HG03280 (cell line): Measurements from ENCODE around the gene OR2V2.
"Not testable (repeated sequence)": the region's sequence is repeated elsewhere in the genome, so short reads cannot be mapped to it uniquely, and the experiment has no call there.

Source experiments
- ATAC-seq: cut with Tn5 transposase; IDR thresholded peaks from one replicate; pipeline ENCODE4 v1.9.1; 2021; ENCODE audit warnings: mild to moderate bottlenecking, moderate library complexity; ENCODE audit not compliant: unreplicated experiment

Gene OR2V2

DNA sequence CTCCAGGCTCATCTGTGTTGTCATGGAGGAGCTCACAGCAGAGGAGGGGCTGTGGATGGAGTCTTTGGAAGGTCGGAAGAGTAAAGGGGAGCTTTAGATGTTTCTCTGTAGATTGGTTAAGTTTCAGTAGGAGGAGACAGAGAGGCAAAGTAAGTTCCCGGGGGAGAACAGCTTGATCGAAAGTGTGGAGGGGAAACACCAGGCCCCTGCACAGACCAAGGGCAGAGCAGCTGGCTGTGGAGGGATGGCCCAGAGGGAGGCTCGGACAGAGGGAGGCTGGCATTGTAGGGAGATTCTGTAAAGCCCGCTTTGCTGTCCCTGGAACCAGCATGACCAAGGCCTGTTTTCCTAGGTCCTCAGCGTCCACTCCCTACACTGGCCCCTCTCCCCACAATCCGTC is 5.3 kb upstream of the OR2V2 start:
- ATAC-seq: no peak

- ATAC-seq: no peak
Observed at GRCh38 chr5:181145133-181145532, 2.3 kb upstream of the OR2V2 start.

- ATAC-seq: no peak
Observed at GRCh38 chr5:181149355-181149754, 2.0 kb downstream of the OR2V2 start.

DNA sequence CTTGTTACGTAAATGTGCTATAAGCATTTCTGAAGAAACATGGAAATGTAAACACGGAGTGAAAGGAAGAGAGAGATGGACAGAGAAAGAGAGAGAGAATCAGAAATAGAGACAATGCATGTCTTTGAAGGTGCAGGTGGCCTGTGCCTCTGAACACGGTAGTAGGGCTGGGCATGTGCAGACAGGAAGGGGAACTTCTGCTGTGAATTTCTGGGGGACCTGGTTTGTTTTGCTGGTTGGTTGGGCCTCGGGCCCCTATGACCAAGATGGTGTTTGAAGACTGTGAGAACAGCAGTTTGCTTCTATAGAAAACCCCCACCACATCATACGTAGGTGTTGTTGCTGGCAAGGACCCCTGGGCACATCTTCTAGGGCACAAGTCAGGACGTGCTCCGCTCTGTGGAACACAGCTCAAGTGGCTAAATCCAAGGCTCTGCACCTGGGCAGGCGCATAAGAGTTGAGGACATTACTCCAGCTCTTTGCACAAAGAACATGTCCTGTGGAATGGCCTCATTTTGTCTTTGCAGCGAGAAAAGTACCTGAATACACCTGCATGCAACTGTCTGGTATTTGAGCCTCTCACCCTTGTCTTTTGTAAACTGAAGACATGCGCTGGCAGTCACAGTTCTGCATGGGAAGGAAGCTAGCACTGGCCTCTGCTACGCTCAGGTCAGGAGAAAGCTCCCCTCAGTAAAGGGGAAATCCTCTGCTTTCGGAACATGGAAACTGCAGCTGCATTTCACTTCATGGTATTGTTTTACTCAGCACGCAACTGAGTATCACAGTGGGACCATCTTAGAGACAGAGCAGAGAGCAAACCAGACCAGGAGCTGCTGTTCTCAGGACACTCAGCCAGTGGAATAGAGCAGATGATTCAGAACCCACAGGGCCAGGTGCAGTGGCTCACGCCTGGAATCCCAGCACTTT is 2.7 kb downstream of the OR2V2 start:
- peak; percentile 70 for ATAC-seq

DNA sequence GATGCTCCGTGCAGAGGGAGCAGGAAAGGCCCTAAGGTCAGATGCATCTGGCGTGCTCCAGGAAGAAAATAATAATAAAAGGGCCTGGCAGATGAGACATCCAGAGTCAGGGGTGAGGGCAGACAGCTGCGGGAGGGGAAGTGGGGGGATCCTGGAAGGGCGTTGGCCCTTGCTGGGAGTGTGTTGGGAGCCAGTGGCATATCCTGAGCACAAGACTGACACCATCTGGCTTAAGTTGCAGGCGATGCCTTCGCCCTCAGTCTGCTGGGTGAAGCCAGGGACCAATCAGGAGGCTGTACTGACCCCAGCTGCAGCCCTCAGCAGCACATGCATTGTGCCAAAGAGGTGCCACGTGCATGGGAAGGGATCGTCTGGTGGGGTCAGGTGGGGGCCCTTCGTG is 3.8 kb downstream of the OR2V2 start:
- ATAC-seq: no peak

- no peak for ATAC-seq
Observed at GRCh38 chr5:181152406-181152805, 5.0 kb downstream of the OR2V2 start.

GRCh38 chr5:181153814-181154213 is 6.4 kb downstream of the OR2V2 start:
- ATAC-seq: no peak

DNA sequence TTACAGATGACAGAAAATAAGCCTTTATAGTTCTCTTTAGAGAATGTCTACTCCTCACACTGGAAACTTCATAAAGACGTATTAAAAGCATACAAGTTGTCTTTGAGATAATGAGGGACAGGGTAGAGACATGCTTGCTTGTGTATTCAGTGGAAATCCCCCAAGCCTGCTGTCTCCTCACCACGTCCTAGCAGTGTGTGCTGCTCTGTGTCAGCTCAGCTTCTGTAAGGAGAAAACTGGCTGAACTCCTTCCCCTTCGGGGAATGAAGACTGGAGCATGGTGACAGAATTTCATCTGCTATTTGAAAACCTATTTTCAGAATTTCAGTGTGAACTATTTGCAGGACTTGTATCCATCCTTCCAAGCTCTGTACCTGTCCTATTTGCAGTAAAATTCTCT is 9.4 kb downstream of the OR2V2 start:
- no peak for ATAC-seq

DNA sequence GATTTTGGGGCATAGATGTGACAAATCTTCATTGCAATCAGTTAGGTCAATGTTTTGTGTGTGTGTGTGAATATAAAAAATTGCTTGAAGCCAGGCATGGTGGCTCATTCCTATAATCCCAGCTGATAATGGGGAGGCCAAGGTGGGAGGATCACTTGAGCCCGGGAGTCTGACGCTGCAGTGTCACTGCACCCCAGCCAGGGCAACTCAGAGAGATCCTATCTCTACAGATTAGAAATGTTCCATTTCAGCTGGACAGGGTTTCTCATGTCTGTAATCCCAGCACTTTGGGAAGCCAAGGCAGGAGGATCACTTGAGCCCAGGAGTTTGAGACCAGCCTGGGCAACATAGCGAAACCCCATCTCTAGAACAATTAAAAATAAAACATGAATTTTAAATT is 11.5 kb downstream of the OR2V2 start:
- no peak for ATAC-seq

GRCh38 chr5:181159286-181160151 is 12.1 kb downstream of the OR2V2 start:
- ATAC-seq: peak; percentile 57

DNA sequence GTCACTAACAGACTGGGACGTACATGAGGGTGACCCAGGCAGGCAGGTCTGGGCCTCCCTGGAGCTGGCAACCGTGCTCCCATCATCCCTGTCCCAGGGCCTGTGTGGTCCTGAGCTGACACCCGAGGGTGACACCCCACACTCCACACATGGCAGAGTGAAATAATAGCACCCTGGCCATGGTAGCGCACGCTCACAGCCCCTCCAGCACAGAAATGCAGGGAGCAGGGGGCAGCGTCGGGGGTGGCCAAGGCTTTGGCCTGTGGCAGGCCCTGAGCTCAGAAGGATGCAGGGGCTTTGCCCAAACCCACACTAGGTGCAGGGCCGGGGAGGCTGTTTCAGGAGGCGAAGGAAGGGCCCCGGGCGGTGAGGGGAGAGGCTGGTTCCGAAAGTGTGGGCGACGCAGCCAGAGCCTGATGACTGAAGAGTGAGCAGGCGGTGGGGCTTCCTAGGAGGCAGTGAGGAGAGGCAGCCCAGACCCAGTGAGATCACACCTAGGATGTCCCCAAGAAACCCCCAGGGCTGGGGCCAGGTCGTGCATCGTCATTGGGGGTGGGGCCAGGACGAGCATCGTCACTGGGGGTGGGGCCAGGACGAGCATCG is 12.9 kb downstream of the OR2V2 start:
- ATAC-seq: peak; percentile 62

GRCh38 chr5:181160755-181161533 is 13.6 kb downstream of the OR2V2 start:
- ATAC-seq: not testable (repeated sequence)

DNA sequence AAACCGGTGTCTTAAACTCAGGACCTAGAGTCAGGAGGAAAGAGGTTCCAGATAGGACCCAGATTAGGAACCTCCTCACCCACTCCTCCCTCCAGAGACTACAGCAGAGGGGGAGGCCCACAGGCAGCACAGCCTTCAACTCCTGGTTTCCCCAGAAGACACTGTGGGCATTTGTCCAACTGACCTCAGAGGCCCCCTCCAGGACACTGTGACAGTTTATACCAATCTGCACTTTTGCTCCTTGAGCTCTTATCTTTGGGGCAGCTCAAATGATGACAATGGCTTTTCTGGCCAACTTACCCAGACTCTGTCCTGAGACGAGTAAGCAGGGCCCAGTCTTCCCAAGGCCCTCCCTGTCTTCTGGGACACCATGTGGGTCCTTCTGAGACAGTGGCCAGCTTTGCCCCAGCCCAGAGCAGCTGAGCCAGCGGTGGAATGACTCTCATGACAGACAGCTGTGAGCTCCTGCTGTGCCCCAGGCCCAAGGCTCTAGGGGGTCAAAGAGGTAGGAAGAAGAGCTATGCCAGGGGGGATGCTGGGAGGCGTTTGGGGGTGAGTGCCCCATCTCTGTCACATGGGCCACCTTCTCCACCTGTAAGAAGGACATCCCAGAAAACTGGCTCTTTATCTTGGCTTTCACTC is 14.3 kb downstream of the OR2V2 start:
- ATAC-seq: no peak

- ATAC-seq: no peak
Observed at GRCh38 chr5:181163487-181164075, 16.2 kb downstream of the OR2V2 start.

GRCh38 chr5:181164076-181164952 is 16.9 kb downstream of the OR2V2 start:
- ATAC-seq: no peak

- ATAC-seq: no peak
Observed at GRCh38 chr5:181166812-181167733, 19.7 kb downstream of the OR2V2 start.

GRCh38 chr5:181167814-181168488 is 20.6 kb downstream of the OR2V2 start:
- no peak for ATAC-seq
